Measurements from ENCODE around the gene WWOX.

GRCh38 chr16:78311831-78312230 is 212.4 kb downstream of the WWOX start:
- TF ChIP-seq POLR2A (IDR thresholded peaks at IDR 0.05) (no peak), CTCF (IDR thresholded peaks at IDR 0.05) (no peak)

Data from right lobe of liver (tissue), 4 donors.